Astrocyte (in vitro differentiated cells and primary cell): ENCODE data around the gene BANK1.

Source experiments
- CTCF ChIP-seq: IDR thresholded peaks from 2 replicates; pipeline ENCODE4 v1.5.1; 2011; ENCODE audit warnings: low read depth, mild to moderate bottlenecking, inconsistent platforms, low read length, moderate library complexity; ENCODE audit not compliant: insufficient read depth
- EZH2 ChIP-seq: IDR thresholded peaks from 2 replicates; pipeline ENCODE4 v1.6.1; 2012; ENCODE audit warnings: mild to moderate bottlenecking, low read length, inconsistent platforms; ENCODE audit not compliant: insufficient read depth

DNA sequence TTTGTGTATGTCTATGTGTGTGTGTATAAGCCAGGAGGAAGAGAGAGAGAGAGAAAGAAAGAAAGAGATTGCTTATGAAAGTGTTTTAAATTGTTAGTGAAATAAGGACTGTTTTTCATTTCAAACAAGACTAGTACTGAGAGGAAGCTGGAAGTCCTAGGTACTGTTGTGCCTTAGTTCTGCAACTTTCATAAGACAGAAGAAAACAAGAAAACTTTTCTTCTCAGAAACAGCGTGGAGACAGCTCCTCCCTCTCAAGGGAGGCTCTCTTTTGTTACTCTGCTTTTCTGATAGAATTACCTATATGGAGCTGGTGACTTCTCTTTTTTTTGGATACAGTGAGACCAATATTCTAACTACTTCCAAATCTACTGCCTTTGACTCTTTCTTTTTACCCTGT is 62.5 kb downstream of the BANK1 start:
- TF ChIP-seq CTCF (no peak), EZH2 (no peak)
